Measurements from ENCODE around the gene CHRD.

GRCh38 chr3:184358124-184358767 is 21.6 kb upstream of the CHRD start:
- TF ChIP-seq EZH2 (IDR thresholded peaks at IDR 0.05; ENCODE audit: low read length, unreplicated experiment) (no peak), CTCF (conservative IDR thresholded peaks at IDR 0.05; ENCODE audit: low read depth, low read length) (no peak), EZH2phosphoT487 (IDR thresholded peaks at IDR 0.05; ENCODE audit: borderline replicate concordance, low read length) (no peak)
